GM21737 (cell line): ENCODE results near the gene SH3PXD2B.

Source experiments
- ATAC-seq: cut with Tn5 transposase; IDR thresholded peaks from one replicate; pipeline ENCODE4 v1.9.1; 2021; ENCODE audit warnings: mild to moderate bottlenecking, moderate library complexity; ENCODE audit not compliant: unreplicated experiment

SH3PXD2B gene

DNA sequence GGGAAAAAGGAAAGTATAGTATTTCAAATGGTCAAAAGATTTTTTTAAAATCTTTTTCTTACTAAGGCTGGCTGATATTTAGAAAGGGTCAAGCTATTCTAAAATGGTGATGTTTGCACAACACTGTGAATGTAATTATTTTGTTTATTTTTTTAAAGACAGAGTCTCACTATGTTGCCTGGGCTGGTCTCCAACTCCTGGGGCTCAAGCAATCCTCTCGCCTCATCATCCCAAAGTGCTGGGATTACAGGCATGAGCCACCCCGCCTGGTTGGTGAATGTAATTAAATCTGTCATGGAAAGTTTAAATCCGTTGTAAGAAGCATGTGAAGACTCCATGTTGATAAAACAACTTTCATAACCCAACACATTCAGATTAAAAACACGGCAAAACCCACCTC is 173.4 kb downstream of the SH3PXD2B start:
- no peak for ATAC-seq

DNA sequence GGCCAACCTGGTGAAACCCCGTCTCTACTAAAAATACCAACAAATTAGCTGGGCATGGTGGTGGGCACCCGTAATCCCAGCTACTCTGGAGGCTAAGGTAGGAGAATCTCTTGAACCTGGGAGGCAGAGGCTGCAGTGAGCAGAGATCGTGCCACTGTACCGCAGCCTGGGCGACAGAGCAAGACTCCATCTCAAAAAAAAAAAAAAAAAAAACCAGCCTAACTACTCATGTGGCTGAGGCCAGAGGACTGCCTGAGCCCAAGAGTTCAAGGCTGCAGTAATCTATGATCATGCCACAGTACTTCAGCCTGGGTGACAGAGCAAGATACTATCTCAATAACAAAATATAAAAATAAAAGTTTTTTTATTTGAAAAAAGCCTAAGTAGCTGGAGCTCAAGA is 174.0 kb downstream of the SH3PXD2B start:
- ATAC-seq: no peak

DNA sequence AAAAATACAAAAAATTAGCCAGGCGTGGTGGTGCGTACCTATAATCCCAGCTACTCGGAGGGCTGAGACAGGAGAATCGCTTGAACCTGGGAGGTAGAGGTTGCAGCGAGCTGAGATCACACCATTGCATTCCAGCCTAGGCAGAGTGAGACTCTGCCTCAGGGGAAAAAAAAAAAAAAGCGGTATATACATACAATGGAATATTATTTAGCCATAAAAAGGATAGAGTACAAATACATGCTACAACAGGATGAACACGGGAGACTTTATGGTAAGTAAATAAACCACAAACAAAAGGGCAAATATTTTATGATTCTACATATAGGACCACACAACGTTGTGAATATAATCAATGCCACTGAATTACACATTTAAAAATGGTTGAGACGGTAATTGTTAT is 176.0 kb downstream of the SH3PXD2B start:
- no peak for ATAC-seq

DNA sequence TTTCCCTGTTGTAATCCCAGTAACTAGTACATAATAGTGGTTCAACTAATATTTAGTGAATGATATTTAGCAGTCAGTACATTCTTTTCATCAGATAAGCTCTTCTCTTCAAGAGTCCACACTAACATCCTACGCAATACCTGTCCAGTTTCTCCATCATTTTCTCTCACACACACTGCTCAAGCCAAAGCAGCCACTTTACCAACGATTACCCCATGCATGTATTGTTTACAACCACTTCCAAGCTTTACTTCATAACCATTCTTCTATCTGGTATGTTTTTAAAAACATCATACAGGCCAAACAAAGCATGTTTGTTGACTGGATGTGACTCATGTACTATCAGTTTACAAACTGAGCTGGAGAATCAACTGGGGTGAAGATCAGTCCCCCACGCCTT is 178.1 kb downstream of the SH3PXD2B start:
- no peak for ATAC-seq
